Activated CD8-positive, alpha-beta memory T cell treated with anti-CD3 and anti-CD28 coated beads, Interleukin-2, amount 50 U/mL, for 24 hours (primary cell): ENCODE measurements around the gene TLR10.
A peak's percentile ranks its signal among the peaks of the same experiment; 100 is the strongest.

ENCODE experiments used
- DNase-seq: peaks from one replicate; pipeline ENCODE4 v3.0.0-alpha.2; 2020; ENCODE audit errors: extremely low read depth

The TLR10 gene

GRCh38 chr4:38730830-38731646 is 51.8 kb downstream of the TLR10 start:
- DNase-seq: peak; percentile 58

- no peak for DNase-seq
These were observed 52.3 kb downstream of the TLR10 start for GRCh38 chr4:38730493-38730829.

DNA sequence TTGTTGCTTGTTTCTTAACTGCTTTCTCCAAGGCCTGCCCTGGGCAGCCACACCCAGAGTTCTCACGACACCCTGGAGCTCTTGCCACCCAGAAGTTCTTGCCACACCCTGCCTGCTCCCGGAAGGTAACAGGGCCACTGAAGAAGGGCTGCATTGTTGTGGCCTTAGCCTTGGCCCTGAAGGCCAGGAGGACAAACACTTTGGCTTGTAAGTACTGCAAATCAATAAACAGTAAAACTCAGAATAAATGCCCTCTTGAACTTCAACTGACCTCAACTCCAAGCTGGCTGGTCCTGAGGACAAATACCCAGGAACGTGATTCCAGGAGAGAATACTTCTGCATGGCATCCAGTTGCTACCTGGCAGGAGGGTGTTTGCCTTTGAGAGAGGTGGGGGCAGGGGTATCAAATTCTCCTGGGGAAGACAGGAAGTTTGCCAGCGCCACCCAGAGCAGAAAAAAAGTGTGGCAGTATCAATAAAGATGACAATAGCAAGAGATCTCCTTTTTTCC is 54.1 kb downstream of the TLR10 start:
- DNase-seq: no peak

GRCh38 chr4:38724475-38724808 is 58.3 kb downstream of the TLR10 start:
- no peak for DNase-seq

- no peak for DNase-seq
These were observed 58.9 kb downstream of the TLR10 start for GRCh38 chr4:38723726-38724474.

- DNase-seq: no peak
These were observed 59.7 kb downstream of the TLR10 start for GRCh38 chr4:38723114-38723513.
